HG03135 (cell line): Measurements from ENCODE around the gene VIT.

Experiments
- ATAC-seq: cut with Tn5 transposase; IDR thresholded peaks from one replicate; pipeline ENCODE4 v1.9.1; 2021; ENCODE audit warnings: mild to moderate bottlenecking, moderate library complexity; ENCODE audit not compliant: unreplicated experiment

Gene VIT

DNA sequence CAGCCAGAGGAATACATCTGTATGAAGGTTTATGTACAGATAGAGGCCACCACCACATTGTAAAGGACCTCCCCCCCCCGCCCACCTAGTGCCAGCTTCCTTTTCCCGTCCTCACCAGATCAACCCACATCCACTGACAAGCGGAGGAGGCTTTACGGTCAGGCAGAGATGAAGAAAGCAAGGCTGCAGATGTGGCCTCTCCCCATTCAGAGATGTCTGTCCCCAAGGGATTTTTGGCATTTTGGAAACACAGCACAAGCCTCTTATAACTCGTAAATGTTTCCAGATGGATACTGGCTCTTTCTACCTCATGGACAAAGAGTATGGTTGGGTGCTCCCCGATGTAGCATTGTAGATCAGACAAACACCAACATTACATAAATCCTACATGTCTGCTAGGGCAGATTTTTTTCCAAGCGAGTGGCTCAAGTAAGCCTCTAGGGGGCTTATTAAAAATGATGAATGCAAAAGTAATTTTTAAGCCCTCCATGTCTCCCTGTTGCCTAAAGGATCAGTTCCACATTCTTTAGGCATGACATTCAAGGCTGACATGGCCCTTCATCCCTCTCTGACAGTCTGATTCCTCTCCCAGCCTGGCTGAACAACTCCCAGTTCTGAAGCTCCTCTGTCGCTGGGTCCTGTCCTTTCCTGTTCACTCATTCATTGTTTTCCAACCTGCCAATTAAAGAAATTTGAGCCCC, 11.7 kb downstream of the VIT start:
- no peak for ATAC-seq

DNA sequence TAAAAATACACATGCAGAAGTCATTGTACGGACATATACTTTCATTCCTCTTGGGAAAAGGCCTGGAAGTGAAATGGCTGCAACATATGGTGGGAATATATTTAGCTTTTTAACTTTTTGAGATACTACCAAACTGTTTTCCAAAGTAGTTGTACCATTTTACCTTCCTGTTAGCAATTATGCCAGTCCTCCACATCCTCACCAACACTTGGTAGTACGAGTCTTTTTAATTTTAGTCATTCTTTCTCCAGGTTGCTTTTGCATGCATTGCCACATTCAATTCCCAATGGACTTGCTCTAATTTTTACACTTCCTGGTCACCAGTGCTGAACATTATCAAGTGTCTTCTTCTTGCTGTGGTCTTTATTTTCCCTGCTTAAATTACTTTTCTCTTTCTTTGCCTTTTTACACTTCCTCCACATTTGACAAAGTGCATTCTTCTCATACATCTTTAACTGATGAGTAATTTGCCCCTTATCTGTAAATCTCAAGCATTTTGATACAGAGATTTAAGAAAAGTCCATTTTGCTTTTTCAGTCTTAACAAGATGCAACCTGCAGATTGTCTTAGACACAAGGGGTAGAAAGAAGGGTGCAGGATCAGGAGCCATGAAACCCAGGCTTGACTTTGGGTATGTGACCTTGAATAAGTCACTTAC, 14.5 kb downstream of the VIT start:
- ATAC-seq: no peak

DNA sequence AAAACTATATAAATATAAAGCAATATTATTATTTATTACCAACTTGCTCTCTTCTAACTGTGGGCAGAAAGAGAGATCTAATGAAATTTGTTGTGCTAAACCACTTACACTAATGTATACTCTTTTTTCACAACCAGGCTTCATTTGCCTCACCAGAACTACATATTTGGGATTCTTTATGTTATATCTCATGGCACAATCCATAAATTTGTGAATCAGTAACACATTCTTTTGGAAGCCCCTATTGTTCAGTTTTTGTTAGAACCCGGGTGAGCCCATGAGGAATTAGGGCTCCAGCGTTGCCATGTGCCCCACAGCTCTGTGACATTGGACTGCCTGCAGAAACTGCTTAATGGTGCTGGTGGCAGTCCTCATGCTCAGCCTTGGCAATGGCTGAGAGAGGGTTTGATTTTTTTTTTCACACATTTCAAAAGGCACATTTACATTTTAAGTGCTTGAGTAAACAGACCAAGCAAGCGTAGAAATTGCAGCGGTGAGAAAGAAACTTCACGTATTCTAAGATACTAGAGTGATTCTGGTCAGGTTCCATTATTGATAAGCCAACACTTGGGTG, 15.3 kb downstream of the VIT start:
- no peak for ATAC-seq

DNA sequence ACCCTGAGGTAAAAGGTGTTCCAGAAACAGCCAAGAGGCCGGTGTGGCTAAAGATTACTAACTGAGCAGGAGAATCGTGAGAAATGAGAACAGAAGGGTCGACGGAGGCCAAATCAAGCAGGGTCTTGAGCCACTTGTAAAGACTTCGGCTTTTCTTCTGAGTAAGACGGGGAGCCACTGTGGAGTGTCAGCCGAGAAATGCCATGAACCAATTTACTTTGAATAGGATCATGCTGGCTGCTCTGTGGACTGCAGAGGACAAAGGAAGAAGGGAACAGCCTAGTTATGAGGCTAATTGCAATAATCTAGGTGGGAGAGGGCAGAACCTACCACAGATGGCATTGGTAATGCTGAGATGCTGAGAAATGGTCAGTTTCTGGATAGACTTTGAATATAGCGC, 16.8 kb downstream of the VIT start:
- ATAC-seq: no peak

DNA sequence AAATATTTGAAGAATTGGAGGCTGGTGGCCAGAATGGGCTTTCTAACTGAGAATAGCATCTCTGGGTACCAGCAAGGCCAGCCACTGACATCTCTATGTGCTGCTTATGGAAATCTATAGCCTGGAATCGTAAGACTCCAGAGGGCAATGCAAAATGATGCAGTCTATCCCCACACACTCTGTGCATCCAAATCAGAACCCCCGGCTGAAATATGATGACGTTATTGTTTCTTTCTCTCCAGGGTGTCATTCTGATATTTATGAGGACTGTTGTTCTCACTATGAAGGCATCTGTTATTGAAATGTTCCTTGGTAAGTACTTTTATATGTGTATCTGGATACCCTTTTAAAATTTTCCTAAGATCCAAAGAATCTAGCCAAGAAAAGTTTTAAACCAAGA, 19.6 kb downstream of the VIT start:
- ATAC-seq: no peak

DNA sequence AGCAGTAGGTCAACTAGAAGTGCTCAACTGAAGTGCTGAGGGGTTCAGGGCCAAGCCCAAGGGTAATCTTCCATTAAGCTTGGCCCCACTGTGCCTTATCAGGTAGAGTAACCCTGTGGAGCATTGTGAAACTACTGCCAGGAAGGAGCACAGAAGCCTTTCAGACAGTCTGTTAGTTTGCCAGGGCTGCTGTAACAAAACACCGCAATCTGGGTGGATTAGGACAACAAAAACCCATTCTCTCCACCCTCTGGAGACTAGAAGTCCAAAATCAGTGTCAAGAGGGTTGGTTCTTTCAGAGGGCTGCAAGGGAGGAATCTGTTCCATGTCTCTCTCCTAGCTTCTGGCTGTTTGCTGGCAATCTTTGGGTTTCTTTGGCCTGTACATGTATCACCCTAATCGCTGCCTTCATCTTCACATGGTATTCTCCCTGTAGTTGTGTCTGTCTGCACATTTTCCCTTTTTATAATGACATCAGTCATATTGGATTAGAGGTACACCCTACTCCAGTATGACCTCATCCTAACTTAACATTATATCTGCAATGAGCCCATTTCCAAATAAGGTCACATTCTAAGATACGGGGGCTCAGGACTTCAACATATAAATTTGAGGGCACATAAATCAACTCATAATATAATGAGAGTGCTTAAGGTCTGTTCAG, 21.2 kb downstream of the VIT start:
- no peak for ATAC-seq

DNA sequence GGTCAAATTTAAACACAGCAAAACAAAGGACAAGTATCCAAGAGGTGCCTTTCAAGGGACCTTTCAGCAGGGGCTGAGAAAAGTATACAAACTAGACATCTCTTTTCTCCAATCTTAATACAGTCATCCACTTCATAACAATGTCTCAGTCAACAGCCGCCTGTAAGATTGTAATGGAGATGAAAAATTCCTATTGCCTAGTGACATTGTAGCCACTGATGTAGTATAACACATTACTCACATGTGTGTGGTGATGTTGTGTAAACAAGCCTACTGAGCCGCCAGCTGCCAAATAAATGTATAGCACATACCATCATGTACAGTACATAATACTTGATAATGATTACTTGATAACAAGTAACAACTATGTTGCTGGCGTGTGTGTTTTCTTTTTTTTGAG, 31.0 kb downstream of the VIT start:
- no peak for ATAC-seq

DNA sequence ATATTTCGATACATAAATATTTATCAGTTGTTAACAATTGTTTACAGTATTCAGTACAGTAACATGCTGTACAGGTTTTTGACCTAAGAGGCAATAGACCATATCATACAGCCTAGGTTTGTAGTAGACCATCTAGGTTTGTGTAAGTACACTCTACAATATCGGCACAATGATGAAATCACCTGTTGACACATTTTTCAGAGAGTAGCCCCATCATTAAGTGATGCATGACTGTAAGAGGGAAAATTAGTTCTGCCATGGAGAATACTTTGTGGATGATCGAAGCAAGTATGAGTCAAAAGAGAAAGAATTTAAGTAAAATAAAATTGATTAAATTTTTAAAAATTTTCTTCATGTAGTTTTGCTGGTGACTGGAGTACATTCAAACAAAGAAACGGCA, 32.6 kb downstream of the VIT start:
- no peak for ATAC-seq

DNA sequence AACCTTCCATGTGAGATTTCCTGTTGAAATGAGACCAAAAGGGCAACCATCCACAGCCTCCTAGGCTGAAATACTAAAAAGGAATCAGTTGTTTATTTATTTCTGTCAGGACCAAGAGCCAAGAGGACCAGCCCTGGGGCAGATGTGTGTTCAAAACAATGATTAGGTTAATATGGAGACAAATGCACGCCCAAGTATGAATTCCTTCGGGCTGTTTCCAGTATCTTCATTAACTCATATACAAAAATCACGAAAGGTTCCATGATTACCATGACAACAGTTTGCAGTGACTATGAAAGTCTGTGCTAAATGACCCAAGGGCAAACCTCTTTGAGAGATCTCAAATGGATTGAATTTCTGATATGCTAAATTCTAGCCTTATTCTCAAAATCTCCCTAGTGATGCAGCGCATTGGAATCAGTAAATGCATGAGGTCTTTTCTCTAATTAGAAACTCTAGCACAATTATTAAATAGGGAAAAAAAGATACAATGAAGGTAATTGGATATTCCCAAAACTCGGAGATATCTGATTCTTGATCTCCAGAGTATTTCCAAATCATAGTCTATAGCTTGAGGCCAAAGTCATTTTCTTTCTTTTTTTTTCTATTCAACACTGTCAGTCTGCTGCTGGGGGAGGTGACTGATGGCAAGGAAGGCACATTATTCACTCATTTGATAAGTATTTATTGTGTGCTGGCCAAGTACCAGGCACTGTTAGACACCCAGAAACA, 35.6 kb downstream of the VIT start:
- ATAC-seq: no peak

DNA sequence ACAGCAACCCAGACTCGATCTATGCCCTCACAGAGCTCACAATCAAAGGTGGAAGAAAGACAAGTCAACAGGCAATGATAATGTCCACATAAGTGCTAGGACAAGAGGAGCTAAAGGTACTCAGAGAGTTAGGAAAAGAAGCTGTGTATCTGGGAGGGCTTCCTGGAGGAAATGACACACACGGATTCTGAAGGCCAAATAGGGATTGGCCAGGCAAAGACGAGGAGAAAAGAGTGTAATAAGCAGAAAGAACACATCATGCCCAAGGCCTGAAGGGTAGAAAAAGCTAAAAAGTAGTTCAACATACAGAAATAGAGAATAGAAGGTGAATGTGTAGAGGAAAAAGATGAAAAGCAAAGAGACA, 36.1 kb downstream of the VIT start:
- ATAC-seq: no peak

DNA sequence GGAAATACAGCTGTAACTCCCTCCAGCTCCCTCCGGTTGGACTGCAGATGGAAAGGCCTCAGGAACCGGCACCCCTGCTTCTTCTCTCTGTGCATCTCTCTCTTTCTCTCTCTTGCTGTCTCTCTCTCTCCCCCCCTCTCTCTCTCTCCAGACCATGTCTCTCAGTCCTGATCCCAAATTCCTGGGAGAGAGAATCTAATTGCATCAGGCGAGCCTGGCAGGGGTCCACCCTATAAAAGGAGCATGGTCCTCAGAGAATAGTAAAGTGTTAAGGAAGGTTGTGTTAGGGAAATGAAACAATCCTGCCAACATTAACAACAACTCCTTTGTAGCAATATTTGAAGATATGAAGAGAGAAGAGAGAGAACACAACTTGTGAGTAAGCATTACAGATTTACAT, 36.7 kb downstream of the VIT start:
- no peak for ATAC-seq

DNA sequence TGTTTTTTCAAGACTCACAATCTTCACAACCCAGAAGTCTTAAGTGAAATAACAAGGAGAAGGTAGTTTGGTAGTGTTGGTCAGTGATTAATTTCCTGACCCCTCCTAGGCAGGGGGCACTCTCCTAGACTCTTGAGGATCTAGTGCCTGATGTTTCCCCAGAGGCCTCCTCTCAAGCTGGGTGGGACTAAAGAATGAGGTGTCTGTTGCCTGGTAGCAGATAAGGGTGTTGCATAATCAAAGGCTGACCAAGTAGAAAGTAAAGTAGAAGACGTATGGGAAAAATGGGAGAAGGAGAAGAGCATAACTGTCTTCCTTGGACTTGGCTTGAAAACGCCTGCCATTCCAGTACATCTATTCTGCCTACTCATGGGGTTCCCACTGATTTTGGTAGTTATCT, 37.8 kb downstream of the VIT start:
- ATAC-seq: no peak

DNA sequence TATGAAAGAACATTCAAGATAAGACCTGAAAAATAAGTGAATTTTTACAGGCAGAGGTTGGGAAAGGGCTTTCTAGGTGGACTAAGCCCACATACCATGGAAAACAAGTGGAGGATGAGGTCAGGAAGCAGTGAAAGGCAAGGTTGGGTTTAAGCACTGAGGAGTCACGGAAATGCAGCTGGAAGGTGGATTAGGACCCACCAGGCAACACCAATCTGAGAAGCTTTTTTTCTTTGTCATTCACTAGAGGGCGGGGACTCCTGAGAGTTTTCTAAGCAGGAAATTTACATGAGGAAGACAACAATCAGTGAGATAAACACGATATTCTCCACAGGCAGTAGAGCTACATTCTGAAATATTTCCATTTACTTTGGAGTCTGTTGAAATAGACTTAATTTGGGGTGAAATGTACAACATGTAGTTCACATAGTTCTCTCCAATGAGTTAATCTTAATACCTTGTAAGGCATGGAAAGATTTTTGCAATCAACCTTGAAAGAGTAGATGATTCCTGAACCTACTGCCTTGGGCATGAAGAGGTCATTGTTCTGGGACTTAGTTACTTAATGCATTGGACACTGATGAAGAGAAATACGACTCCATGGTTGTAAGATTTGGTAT, 40.7 kb downstream of the VIT start:
- ATAC-seq: no peak

DNA sequence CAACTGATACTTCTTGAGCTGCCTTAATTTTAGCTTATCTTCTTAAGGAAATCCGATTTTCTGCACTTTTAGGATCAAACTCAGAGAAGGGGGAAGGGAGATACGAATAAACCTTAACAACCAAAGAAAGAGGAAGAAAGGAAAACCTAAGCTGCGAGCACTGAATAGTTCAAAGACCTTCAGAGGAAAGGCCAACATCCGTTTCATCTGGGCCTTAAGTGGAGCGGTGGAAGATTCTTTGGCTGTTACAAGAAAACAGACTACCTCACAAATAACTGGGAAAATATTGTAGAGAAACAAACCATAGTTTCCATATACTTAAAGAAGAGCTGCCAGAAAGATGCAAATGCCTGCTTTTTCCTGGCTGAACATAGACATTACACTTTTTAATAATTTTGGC, 43.6 kb downstream of the VIT start:
- no peak for ATAC-seq

DNA sequence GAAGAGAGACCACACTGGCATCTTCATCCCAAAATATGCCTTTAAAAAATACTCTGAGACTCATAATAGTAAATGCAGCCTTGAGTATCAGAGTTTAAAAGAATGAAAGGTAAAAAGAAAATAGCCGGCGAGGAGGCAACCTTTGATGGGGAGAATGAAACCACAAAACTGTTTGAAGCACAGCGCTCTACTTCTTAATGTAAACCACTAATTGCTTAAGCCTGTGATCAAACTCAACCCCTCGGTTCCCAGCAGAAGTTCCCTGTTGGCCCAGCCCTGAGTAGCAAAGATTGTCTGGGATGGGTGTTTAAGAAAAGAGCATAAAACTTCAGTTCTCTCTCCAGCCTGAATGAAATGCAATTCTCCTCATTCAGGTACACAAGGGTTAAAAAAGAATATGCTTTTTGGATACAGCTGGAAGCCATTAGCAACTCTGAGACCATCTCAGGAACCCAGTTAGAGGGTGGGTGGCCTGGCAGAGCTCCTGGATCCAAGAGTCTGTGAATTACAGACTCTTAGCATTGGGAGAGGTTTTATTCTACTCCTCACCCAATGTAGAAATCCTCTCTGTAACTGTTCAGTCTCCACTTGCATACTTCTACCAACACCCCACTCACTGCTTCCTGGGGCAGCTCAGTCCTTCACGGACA, 44.8 kb downstream of the VIT start:
- ATAC-seq: no peak

DNA sequence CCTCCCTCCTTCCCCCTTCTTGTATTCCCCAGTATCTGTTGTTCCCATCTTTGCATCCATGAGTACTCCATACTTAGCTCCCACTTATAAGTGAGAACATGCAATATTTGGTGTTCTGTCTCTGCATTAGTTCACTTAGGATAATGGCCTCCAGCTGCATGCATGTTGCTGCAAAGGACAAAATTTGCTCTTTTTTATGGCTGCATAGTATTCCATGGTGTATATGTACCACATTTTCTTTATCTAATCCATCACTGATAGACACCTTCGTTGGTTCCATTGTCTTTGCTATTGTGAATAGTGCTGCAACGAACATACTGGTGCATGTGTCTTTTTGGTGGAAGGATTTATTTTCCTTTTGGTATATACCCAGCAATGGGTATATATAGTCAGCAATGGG, 47.4 kb downstream of the VIT start:
- ATAC-seq: no peak

DNA sequence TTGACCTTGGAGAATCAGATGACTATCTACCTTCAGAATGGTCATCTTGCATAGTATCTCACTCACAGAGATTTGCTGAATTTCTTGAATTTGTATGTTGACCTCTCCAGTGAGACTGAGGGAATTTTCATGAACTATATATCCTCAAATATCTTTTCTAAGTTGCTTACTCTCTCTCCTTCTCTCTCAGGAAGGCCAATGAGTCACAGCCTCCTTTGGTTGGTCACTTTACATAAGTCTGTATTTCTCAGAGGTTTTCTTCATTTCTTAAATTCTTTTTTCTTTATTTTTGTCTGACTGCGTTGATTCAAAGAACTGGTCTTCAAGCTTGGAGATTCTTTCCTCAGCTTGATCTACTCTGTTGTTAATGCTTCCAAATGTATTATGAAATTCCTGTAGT, 51.7 kb downstream of the VIT start:
- no peak for ATAC-seq

DNA sequence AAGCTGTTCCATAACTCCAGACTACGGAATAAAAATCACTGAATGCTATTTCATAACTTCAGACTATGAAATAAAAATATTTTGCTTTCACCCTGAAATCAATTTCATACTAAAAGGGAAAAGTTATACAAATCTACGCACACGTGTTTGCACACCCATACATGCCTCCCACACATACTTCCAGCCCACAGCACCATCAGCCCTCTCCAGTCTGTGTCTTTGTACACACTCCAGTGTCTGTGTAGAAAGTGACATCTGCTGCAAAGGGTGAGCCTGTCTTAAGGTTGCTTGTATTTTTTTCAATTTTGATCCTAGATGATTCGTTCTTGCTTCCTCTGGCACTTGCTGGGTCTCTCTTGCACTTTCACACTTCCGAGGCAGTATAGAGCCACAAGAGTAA, 53.6 kb downstream of the VIT start:
- ATAC-seq: no peak

DNA sequence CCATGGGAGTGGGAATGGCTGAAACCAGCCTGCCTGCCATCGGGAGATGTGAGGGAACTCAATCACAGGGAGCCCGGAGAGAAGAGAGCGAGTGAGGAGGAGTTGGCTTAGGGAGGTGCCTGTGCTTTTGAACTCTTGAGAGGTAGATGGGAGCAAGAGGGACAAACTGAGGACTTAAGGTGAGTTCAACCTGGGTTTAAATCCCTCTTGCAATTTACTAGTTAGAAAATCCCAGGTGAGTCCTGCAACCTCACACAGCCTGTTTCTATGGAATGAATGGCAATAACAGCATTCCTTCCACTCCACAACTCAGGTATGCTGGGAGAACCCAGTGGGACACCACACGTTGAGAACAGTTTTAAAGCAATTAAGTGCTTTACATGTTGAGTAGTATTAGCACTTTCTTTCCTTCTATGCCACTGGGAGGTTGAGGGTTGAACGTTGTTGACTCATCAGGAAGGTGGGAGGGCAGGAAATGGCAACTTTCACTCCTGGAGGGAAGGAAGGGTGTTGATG, 57.3 kb downstream of the VIT start:
- no peak for ATAC-seq

DNA sequence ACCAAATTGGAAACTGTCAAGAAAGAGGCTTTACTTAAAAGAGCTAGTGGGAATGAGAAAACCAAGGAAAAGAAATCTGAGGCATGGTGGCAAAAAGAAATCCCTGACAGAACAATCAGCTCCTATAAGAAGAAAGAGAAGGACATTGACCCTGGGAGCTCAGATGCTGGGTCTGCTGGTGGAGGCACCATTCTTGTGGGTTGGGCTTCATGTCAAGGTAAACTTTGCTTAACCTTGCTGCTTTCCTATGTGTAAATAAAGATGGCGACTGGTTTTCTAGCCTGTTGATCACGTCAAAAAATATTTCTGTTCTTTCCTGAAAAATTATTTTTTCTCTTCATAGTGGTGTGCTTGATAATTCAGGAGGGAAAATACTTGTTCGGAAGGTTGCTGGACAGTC, 58.1 kb downstream of the VIT start:
- no peak for ATAC-seq
